H9 (cell line): Measurements from ENCODE around the gene ADGRG1. TPM values are rescaled to one million over a fixed set of nuclear protein-coding genes. Genes with fewer than 3 reads are reported as not detected.

ENCODE experiments used
- DNase-seq: peaks from one replicate; pipeline ENCODE4 v3.0.0-alpha.2; 2017
- H2AFZ ChIP-seq: one replicate; pipeline ENCODE4 v1.6.1; 2013; ENCODE audit warnings: mild to moderate bottlenecking, low read length, control low read depth, moderate library complexity
- H2AK5ac ChIP-seq: 2 replicates; pipeline ENCODE4 v1.6.1; 2013; ENCODE audit warnings: low read length, control low read depth, mixed read lengths; ENCODE audit not compliant: insufficient read length
- H2BK120ac ChIP-seq: one replicate; pipeline ENCODE4 v1.6.1; 2013; ENCODE audit warnings: low read depth, mild to moderate bottlenecking, low read length, control low read depth, inconsistent platforms; ENCODE audit not compliant: poor library complexity, severe bottlenecking
- H2BK12ac ChIP-seq: 2 replicates; pipeline ENCODE4 v1.6.1; 2013; ENCODE audit warnings: low read length, control low read depth, mixed read lengths, low read depth; ENCODE audit not compliant: insufficient read length
- H2BK15ac ChIP-seq: 2 replicates; pipeline ENCODE4 v1.6.1; 2013; ENCODE audit warnings: low read depth, low read length, control low read depth
- H2BK20ac ChIP-seq: one replicate; pipeline ENCODE4 v1.6.1; 2013; ENCODE audit warnings: low read depth, mild to moderate bottlenecking, low read length, control low read depth, inconsistent platforms; ENCODE audit not compliant: poor library complexity, severe bottlenecking
- H2BK5ac ChIP-seq: 2 replicates; pipeline ENCODE4 v1.6.1; 2013; ENCODE audit warnings: low read length, control low read depth, mixed read lengths; ENCODE audit not compliant: insufficient read length
- H3K14ac ChIP-seq: 2 replicates; pipeline ENCODE4 v1.6.1; 2013; ENCODE audit warnings: low read length, control low read depth; ENCODE audit not compliant: insufficient read depth
- H3K18ac ChIP-seq: 2 replicates; pipeline ENCODE4 v1.6.1; 2013; ENCODE audit warnings: low read depth, mild to moderate bottlenecking, mixed read lengths, low read length, control low read depth; ENCODE audit not compliant: insufficient read length
- H3K23ac ChIP-seq: 2 replicates; pipeline ENCODE4 v1.6.1; 2013; ENCODE audit warnings: low read length, control low read depth, mixed read lengths, low read depth; ENCODE audit not compliant: insufficient read length
- H3K23me2 ChIP-seq: 2 replicates; pipeline ENCODE4 v1.6.1; 2013; ENCODE audit warnings: low read depth, mild to moderate bottlenecking, mixed read lengths, low read length, control low read depth; ENCODE audit not compliant: insufficient read length, poor library complexity, severe bottlenecking
- H3K27ac ChIP-seq: 2 replicates; pipeline ENCODE4 v1.5.1; 2013; ENCODE audit warnings: low read length, control low read depth, mixed read lengths, low read depth; ENCODE audit not compliant: insufficient read length
- H3K27me3 ChIP-seq: 2 replicates; pipeline ENCODE4 v1.6.1; 2013; ENCODE audit warnings: low read length, control low read depth, inconsistent platforms; ENCODE audit not compliant: insufficient read depth
- H3K4ac ChIP-seq: 2 replicates; pipeline ENCODE4 v1.6.1; 2013; ENCODE audit warnings: low read depth, mild to moderate bottlenecking, control low read depth, inconsistent platforms, low read length, moderate library complexity
- H3K4me1 ChIP-seq: 2 replicates; pipeline ENCODE4 v1.6.1; 2013; ENCODE audit warnings: low read length, control low read depth, inconsistent platforms; ENCODE audit not compliant: insufficient read depth
- H3K4me2 ChIP-seq: 2 replicates; pipeline ENCODE4 v1.6.1; 2013; ENCODE audit warnings: low read length, control low read depth, mixed read lengths; ENCODE audit not compliant: insufficient read length, insufficient read depth
- H3K56ac ChIP-seq: 2 replicates; pipeline ENCODE4 v1.6.1; 2013; ENCODE audit warnings: low read depth, mild to moderate bottlenecking, mixed read lengths, low read length, control low read depth; ENCODE audit not compliant: insufficient read length
- H3K79me1 ChIP-seq: 2 replicates; pipeline ENCODE4 v1.6.1; 2013; ENCODE audit warnings: low read depth, mild to moderate bottlenecking, moderate library complexity, low read length, control low read depth, inconsistent platforms; ENCODE audit not compliant: insufficient read depth, poor library complexity, severe bottlenecking
- H3K79me2 ChIP-seq: 2 replicates; pipeline ENCODE4 v1.6.1; 2013; ENCODE audit warnings: low read length, control low read depth, inconsistent platforms; ENCODE audit not compliant: insufficient read depth
- H3K9ac ChIP-seq: 2 replicates; pipeline ENCODE4 v1.6.1; 2013; ENCODE audit warnings: low read length, control low read depth, mixed read lengths; ENCODE audit not compliant: insufficient read length; ENCODE audit errors: extremely low read depth
- H3K9me3 ChIP-seq: one replicate; pipeline ENCODE4 v1.6.1; 2013; ENCODE audit warnings: low read depth, low read length, inconsistent platforms; ENCODE audit not compliant: control insufficient read depth
- H3T11ph ChIP-seq: one replicate; pipeline ENCODE4 v1.6.1; 2013; ENCODE audit warnings: mild to moderate bottlenecking, low read length, control low read depth, inconsistent platforms
- H4K20me1 ChIP-seq: one replicate; pipeline ENCODE4 v1.6.1; 2013; ENCODE audit not compliant: control insufficient read depth, insufficient read length, insufficient read depth
- H4K5ac ChIP-seq: 2 replicates; pipeline ENCODE4 v1.6.1; 2013; ENCODE audit warnings: low read depth, mild to moderate bottlenecking, mixed read lengths, low read length, control low read depth; ENCODE audit not compliant: insufficient read length
- H4K8ac ChIP-seq: replicated peaks from 2 replicates; pipeline ENCODE4 v1.6.1; 2013; ENCODE audit warnings: low read length, control low read depth, mixed read lengths, low read depth; ENCODE audit not compliant: insufficient read length
- H4K91ac ChIP-seq: 2 replicates; pipeline ENCODE4 v1.6.1; 2013; ENCODE audit warnings: low read depth, mild to moderate bottlenecking, moderate library complexity, mixed read lengths, low read length, control low read depth; ENCODE audit not compliant: insufficient read length
- H3K27ac Mint-ChIP-seq, 3 experiments: 2 replicates in 2 of 3; 3 replicates in 1 of 3; pipeline ENCODE4 v1.8.0; 2020 to 2021; ENCODE audit warnings: mixed read lengths in 3 of 3, mild to moderate bottlenecking in 1 of 3, moderate library complexity in 1 of 3
- H3K27me3 Mint-ChIP-seq: 2 replicates; pipeline ENCODE4 v1.8.0; 2021; ENCODE audit warnings: low read depth, mild to moderate bottlenecking, moderate library complexity, mixed read lengths
- H3K36me3 Mint-ChIP-seq, 3 experiments: 2 replicates in 2 of 3; 3 replicates in 1 of 3; pipeline ENCODE4 v1.8.0; 2020 to 2021; ENCODE audit warnings: low read depth in 3 of 3, mixed read lengths in 3 of 3; ENCODE audit not compliant: insufficient read depth in 1 of 3
- H3K4me1 Mint-ChIP-seq, 2 experiments: 2 replicates each; pipeline ENCODE4 v1.8.0; 2020; ENCODE audit warnings: mixed read lengths in 2 of 2
- H3K4me3 Mint-ChIP-seq, 2 experiments: 2 replicates in 1 of 2; 3 replicates in 1 of 2; pipeline ENCODE4 v1.8.0; 2020 to 2021; ENCODE audit warnings: mild to moderate bottlenecking in 2 of 2, mixed read lengths in 2 of 2, moderate library complexity in 1 of 2
- H3K9me3 Mint-ChIP-seq, 2 experiments: 2 replicates in 1 of 2; 3 replicates in 1 of 2; pipeline ENCODE4 v1.8.0; 2020; ENCODE audit warnings: mild to moderate bottlenecking in 2 of 2, mixed read lengths in 2 of 2, moderate library complexity in 1 of 2
- CTCF ChIP-seq: fragments of 200-600 bp; sonication (generic); conservative IDR thresholded peaks from 3 replicates; pipeline ENCODE4 v1.8.0; 2021; ENCODE audit warnings: antibody characterized with exemption, mild to moderate bottlenecking
- WGBS: extraction: QIAGEN DNeasy Blood & Tissue Kit; methylation state at CpG from one replicate; pipeline ENCODE4 v1.1.7; 2013; ENCODE audit warnings: missing lambda C conversion rate, low lambda C conversion rate, mixed read lengths; ENCODE audit not compliant: insufficient read length; ENCODE audit errors: extremely low coverage; 5-methylcytosine and 5-hydroxymethylcytosine counted together
- total RNA-seq: library from RNA; stranded (reverse); gene quantifications from 2 replicates; pipeline ENCODE4 v1.2.1, GENCODE V29; 2021

The ADGRG1 gene
- total RNA-seq, 1 experiment from 2014 or later: 1.1 TPM

- H3K4me1 Mint-ChIP-seq: no peaks in the 10 kb centered on the region; a peak in 1 of 4 replicates
- no CpG with 5 or more reads among the region's 5 CpGs for WGBS
- H3K4me1 ChIP-seq: no peaks in the 10 kb centered on the region
- no peak overlapping the region for H3K4me3 Mint-ChIP-seq
- H4K5ac ChIP-seq: no peak overlapping the region
- H3K27me3 Mint-ChIP-seq: peaks cover 35% of the 10 kb centered on the region
- H2BK12ac ChIP-seq: no peak overlapping the region
- H4K20me1 ChIP-seq: no peaks in the 10 kb centered on the region
- H3K36me3 Mint-ChIP-seq: no peaks in the 10 kb centered on the region
- H3K4ac ChIP-seq: no peak overlapping the region
- no peak overlapping the region for H4K91ac ChIP-seq
- H2BK5ac ChIP-seq: no peak overlapping the region
- H3K9me3 ChIP-seq: no peaks in the 10 kb centered on the region
- H2BK120ac ChIP-seq: no peak overlapping the region
- H4K8ac ChIP-seq: no peak overlapping the region
- no peak overlapping the region for H3K56ac ChIP-seq
- DNase-seq: no peak
- H2AFZ ChIP-seq: no peak overlapping the region
- no peak overlapping the region for H3K23ac ChIP-seq
- H3K14ac ChIP-seq: no peak overlapping the region
- H3K9me3 Mint-ChIP-seq: peaks cover 0 to 5% of the 10 kb centered on the region in 2 experiments; a peak in 1 of 5 replicates
- no peak overlapping the region for H3K27ac ChIP-seq
- no peak overlapping the region for H3T11ph ChIP-seq
- TF ChIP-seq CTCF: no peak
- H3K23me2 ChIP-seq: no peaks in the 10 kb centered on the region
- no peak overlapping the region for H3K9ac ChIP-seq
- no peak overlapping the region; a peak in 1 of 7 replicates for H3K27ac Mint-ChIP-seq
- no peak overlapping the region for H3K4me2 ChIP-seq
- H2BK20ac ChIP-seq: no peak overlapping the region
- H3K27me3 ChIP-seq: no peaks in the 10 kb centered on the region
- no peak overlapping the region for H2BK15ac ChIP-seq
- no peaks in the 10 kb centered on the region for H3K79me1 ChIP-seq
- no peak overlapping the region for H2AK5ac ChIP-seq
- no peaks in the 10 kb centered on the region for H3K79me2 ChIP-seq
- H3K18ac ChIP-seq: no peak overlapping the region
These were observed 82.9 kb downstream of the ADGRG1 start for GRCh38 chr16:57711346-57711745.
